CD4-positive, alpha-beta T cell treated with Interleukin-10 for 1 hour (primary cell): ENCODE measurements around the gene GAPVD1.
"Not testable (repeated sequence)": the region's sequence is repeated elsewhere in the genome, so short reads cannot be mapped to it uniquely, and the experiment has no call there.

Source experiments
- DNase-seq: peaks from one replicate; pipeline ENCODE4 v3.0.0-alpha.2; 2020

Gene GAPVD1

GRCh38 chr9:125375820-125376219, 114.2 kb downstream of the GAPVD1 start:
- DNase-seq = no peak

GRCh38 chr9:125376261-125377226, 114.9 kb downstream of the GAPVD1 start:
- DNase-seq = no peak

- DNase-seq = no peak
These were observed 116.1 kb downstream of the GAPVD1 start for GRCh38 chr9:125377584-125378250.

- no peak for DNase-seq
These were observed 117.2 kb downstream of the GAPVD1 start for GRCh38 chr9:125378778-125379177.

- no peak for DNase-seq
These were observed 117.6 kb downstream of the GAPVD1 start for GRCh38 chr9:125379208-125379607.

GRCh38 chr9:125380406-125380805, 118.8 kb downstream of the GAPVD1 start:
- DNase-seq = no peak

- DNase-seq = no peak
These were observed 126.4 kb downstream of the GAPVD1 start for GRCh38 chr9:125387861-125388524.

GRCh38 chr9:125388978-125389377, 127.4 kb downstream of the GAPVD1 start:
- no peak for DNase-seq

- DNase-seq = no peak
These were observed 130.1 kb downstream of the GAPVD1 start for GRCh38 chr9:125391704-125392103.

GRCh38 chr9:125393426-125393825, 131.8 kb downstream of the GAPVD1 start:
- DNase-seq = no peak

- no peak for DNase-seq
These were observed 135.2 kb downstream of the GAPVD1 start for GRCh38 chr9:125396799-125397198.

- DNase-seq = no peak
These were observed 136.1 kb downstream of the GAPVD1 start for GRCh38 chr9:125397736-125398135.

- no peak for DNase-seq
These were observed 136.6 kb downstream of the GAPVD1 start for GRCh38 chr9:125398243-125398642.

- DNase-seq = no peak
These were observed 137.5 kb downstream of the GAPVD1 start for GRCh38 chr9:125399165-125399564.

GRCh38 chr9:125399666-125400065, 138.0 kb downstream of the GAPVD1 start:
- no peak for DNase-seq

GRCh38 chr9:125400232-125400631, 138.6 kb downstream of the GAPVD1 start:
- DNase-seq = not testable (repeated sequence)

GRCh38 chr9:125400725-125401716, 139.4 kb downstream of the GAPVD1 start:
- no peak for DNase-seq

- DNase-seq = no peak
These were observed 143.1 kb downstream of the GAPVD1 start for GRCh38 chr9:125404733-125405132.

GRCh38 chr9:125405938-125406809, 144.5 kb downstream of the GAPVD1 start:
- DNase-seq = no peak

GRCh38 chr9:125406810-125407087, 145.1 kb downstream of the GAPVD1 start:
- DNase-seq = no peak

- no peak for DNase-seq
These were observed 145.9 kb downstream of the GAPVD1 start for GRCh38 chr9:125407432-125407973.
